ENCODE data around the gene UMODL1. TPM values are rescaled to one million over a fixed set of nuclear protein-coding genes. Genes with fewer than 3 reads are reported as not detected.
A peak's percentile ranks its signal among the peaks of the same experiment; 100 is the strongest.

UMODL1 gene
- total and polyA plus RNA-seq, 8 donors, result 0.10 to 0.69 (median 0.48) TPM; not detected in 1

GRCh38 chr21:42120903-42121535, 49.9 kb downstream of the UMODL1 start:
- Histone ChIP-seq H3K4me1 (peaks cover 0 to 43% of the 10 kb centered on the region in 2 donors), H3K9me3 (no peaks in the 10 kb centered on the region), H3K36me3 (no peaks in the 10 kb centered on the region), H3K27me3 (peaks cover 9 to 72% of the 10 kb centered on the region in 2 donors), H3K4me3 (no peak overlapping the region), H3K27ac (no peak overlapping the region)
- intact Hi-C loops (cut with DNase I), result no loop called here
- TF ChIP-seq CTCF (IDR thresholded peaks at IDR 0.05), result no peak
- ATAC-seq, result no peak
- DNase-seq, result no peak

GRCh38 chr21:42121794-42122193, 50.7 kb downstream of the UMODL1 start:
- ATAC-seq, result peak; percentile 41
- intact Hi-C loops (cut with DNase I), result no loop called here
- no peak for TF ChIP-seq CTCF (IDR thresholded peaks at IDR 0.05)

GRCh38 chr21:42122398-42122797, 51.3 kb downstream of the UMODL1 start:
- H3K9me3 ChIP-seq, result no peaks in the 10 kb centered on the region
- intact Hi-C loops (cut with DNase I), result no loop called here
- TF ChIP-seq CTCF (IDR thresholded peaks at IDR 0.05), result no peak
- H3K36me3 ChIP-seq, result no peaks in the 10 kb centered on the region
- peaks cover 9 to 79% of the 10 kb centered on the region in 2 donors for H3K27me3 ChIP-seq
- no peak for DNase-seq
- H3K4me1 ChIP-seq, result peaks cover 0 to 47% of the 10 kb centered on the region in 2 donors
- H3K27ac ChIP-seq, result no peak overlapping the region
- H3K4me3 ChIP-seq, result no peak overlapping the region
- ATAC-seq, result no peak

More at GRCh38 chr21:42121794-42122193, 50.7 kb downstream of the UMODL1 start:
- DNase-seq, result no peak
- Histone ChIP-seq H3K27ac (no peak overlapping the region), H3K36me3 (no peaks in the 10 kb centered on the region), H3K4me1 (peaks cover 0 to 51% of the 10 kb centered on the region in 2 donors), H3K27me3 (peaks cover 9 to 79% of the 10 kb centered on the region in 2 donors), H3K9me3 (no peaks in the 10 kb centered on the region), H3K4me3 (no peak overlapping the region)

- TF ChIP-seq CTCF (IDR thresholded peaks at IDR 0.05), result no peak
- H3K27ac ChIP-seq, result no peak overlapping the region
- no peaks in the 10 kb centered on the region for H3K9me3 ChIP-seq
- peaks cover 0 to 43% of the 10 kb centered on the region in 2 donors for H3K4me1 ChIP-seq
- DNase-seq, result no peak
- intact Hi-C loops (cut with DNase I), result no loop called here
- H3K36me3 ChIP-seq, result no peaks in the 10 kb centered on the region
- H3K27me3 ChIP-seq, result peaks cover 9 to 78% of the 10 kb centered on the region in 2 donors
- H3K4me3 ChIP-seq, result no peak overlapping the region
- peak; percentile 6 for ATAC-seq
These were observed 51.7 kb downstream of the UMODL1 start for GRCh38 chr21:42122808-42123207.

GRCh38 chr21:42123219-42123908, 52.2 kb downstream of the UMODL1 start:
- Histone ChIP-seq H3K27ac (no peak overlapping the region), H3K9me3 (no peaks in the 10 kb centered on the region), H3K4me3 (no peak overlapping the region), H3K27me3 (peaks cover 8 to 76% of the 10 kb centered on the region in 2 donors), H3K4me1 (peaks cover 0 to 39% of the 10 kb centered on the region in 2 donors), H3K36me3 (no peaks in the 10 kb centered on the region)
- ATAC-seq (no peak), DNase-seq (peak in 1 of 4 donors; percentile 35)
- no peak for TF ChIP-seq CTCF (IDR thresholded peaks at IDR 0.05)
- intact Hi-C loops (cut with DNase I), result no loop called here
